GM12878 (cell line): Measurements from ENCODE around the gene BAK1. TPM values are rescaled to one million over a fixed set of nuclear protein-coding genes. Genes with fewer than 3 reads are reported as not detected.

ENCODE experiments used
- SPI1 ChIP-seq: IDR thresholded peaks from 2 replicates; pipeline ENCODE4 v1.6.1; 2011; ENCODE audit warnings: low read depth, mild to moderate bottlenecking, low read length, moderate library complexity, borderline replicate concordance; ENCODE audit not compliant: insufficient read depth
- ZNF24 ChIP-seq: fragments of 450-650 bp; IDR thresholded peaks from 2 replicates; pipeline ENCODE4 v1.6.1; 2017; ENCODE audit warnings: antibody characterized with exemption, mild to moderate bottlenecking
- ZNF592 ChIP-seq: fragments of 450-650 bp; IDR thresholded peaks from 2 replicates; pipeline ENCODE4 v1.6.1; 2017; ENCODE audit warnings: mild to moderate bottlenecking, moderate library complexity
- polyA plus RNA-seq, 11 experiments: library from polyadenylated mRNA; depleted of rRNA in 4 of 11; unstranded in 6 of 11; stranded (reverse) in 5 of 11; fragments of >200 nt; fragmentation: Nextera tagmentation in 4 of 11; fragmentation: Illumina TruSeq in 1 of 11; extraction: Ambion mirVana in 4 of 11; extraction: Trizol in 1 of 11; gene quantifications; 1 replicate in 1 of 11; 2 replicates in 10 of 11; pipeline versions ENCODE4 v1.2.1 to v1.2.3, GENCODE V29; 2011 to 2016; ENCODE audit warnings: inconsistent platforms in 2 of 11, missing spikeins in 2 of 11, low read depth in 1 of 11
- total RNA-seq, 4 experiments: library from RNA; depleted of rRNA in 3 of 4; stranded (reverse); fragments of >200 nt in 3 of 4; fragmentation: Illumina TruSeq in 1 of 4; extraction: Trizol in 1 of 4; gene quantifications; 2 replicates each; pipeline versions ENCODE4 v1.2.1 to v1.2.3, GENCODE V29; 2013 to 2021
- TF ChIP-seq, protein P1 (sequence below): fragments of 450-650 bp; IDR thresholded peaks from 2 replicates; pipeline ENCODE4 v1.6.1; 2018; ENCODE audit warnings: borderline replicate concordance, mild to moderate bottlenecking; ENCODE audit not compliant: partially characterized antibody
- TF ChIP-seq, protein P2 (sequence below): fragments of 450-650 bp; IDR thresholded peaks from 2 replicates; pipeline ENCODE4 v1.6.1; 2017; ENCODE audit warnings: mild to moderate bottlenecking, low read depth, inconsistent platforms; ENCODE audit not compliant: poor library complexity, severe bottlenecking

Gene BAK1
- total and polyA plus RNA-seq, 10 of the 15 experiments (the other 5 are each of a cell fraction or from before 2014, with no cell fraction given), result 6.3 to 65.8 (median 29.6) TPM

- TF ChIP-seq, protein P1, sequence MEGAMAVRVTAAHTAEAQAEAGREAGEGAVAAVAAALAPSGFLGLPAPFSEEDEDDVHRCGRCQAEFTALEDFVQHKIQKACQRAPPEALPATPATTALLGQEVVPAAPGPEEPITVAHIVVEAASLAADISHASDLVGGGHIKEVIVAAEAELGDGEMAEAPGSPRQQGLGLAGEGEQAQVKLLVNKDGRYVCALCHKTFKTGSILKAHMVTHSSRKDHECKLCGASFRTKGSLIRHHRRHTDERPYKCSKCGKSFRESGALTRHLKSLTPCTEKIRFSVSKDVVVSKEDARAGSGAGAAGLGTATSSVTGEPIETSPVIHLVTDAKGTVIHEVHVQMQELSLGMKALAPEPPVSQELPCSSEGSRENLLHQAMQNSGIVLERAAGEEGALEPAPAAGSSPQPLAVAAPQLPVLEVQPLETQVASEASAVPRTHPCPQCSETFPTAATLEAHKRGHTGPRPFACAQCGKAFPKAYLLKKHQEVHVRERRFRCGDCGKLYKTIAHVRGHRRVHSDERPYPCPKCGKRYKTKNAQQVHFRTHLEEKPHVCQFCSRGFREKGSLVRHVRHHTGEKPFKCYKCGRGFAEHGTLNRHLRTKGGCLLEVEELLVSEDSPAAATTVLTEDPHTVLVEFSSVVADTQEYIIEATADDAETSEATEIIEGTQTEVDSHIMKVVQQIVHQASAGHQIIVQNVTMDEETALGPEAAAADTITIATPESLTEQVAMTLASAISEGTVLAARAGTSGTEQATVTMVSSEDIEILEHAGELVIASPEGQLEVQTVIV, result no peak
- TF ChIP-seq SPI1 (no peak), ZNF592 (no peak), ZNF24 (no peak)
- TF ChIP-seq, protein P2, sequence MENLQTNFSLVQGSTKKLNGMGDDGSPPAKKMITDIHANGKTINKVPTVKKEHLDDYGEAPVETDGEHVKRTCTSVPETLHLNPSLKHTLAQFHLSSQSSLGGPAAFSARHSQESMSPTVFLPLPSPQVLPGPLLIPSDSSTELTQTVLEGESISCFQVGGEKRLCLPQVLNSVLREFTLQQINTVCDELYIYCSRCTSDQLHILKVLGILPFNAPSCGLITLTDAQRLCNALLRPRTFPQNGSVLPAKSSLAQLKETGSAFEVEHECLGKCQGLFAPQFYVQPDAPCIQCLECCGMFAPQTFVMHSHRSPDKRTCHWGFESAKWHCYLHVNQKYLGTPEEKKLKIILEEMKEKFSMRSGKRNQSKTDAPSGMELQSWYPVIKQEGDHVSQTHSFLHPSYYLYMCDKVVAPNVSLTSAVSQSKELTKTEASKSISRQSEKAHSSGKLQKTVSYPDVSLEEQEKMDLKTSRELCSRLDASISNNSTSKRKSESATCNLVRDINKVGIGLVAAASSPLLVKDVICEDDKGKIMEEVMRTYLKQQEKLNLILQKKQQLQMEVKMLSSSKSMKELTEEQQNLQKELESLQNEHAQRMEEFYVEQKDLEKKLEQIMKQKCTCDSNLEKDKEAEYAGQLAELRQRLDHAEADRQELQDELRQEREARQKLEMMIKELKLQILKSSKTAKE, result no peak
- TF ChIP-seq, all 136 proteins: peak for 0
Observed at GRCh38 chr6:33540768-33541167, 39.3 kb downstream of the BAK1 start (continued).
